Measurements from ENCODE around the gene CLCN6. TPM values are rescaled to one million over a fixed set of nuclear protein-coding genes. Genes with fewer than 3 reads are reported as not detected.

Gene CLCN6
- total and polyA plus RNA-seq, 2 of the 13 experiments (the other 11 are each of a cell fraction or from before 2014, with no cell fraction given): 14.9 to 19.3 TPM

GRCh38 chr1:11782127-11782708 lies 23.8 kb upstream of the CLCN6 start:
- Histone ChIP-seq H3K79me2 (ENCODE audit: insufficient read depth, low read length) (no peaks in the 10 kb centered on the region), H3K4me1 (ENCODE audit: insufficient read depth, low read length) (peaks cover 46% of the 10 kb centered on the region), H4K20me1 (ENCODE audit: insufficient read depth, low read length) (no peaks in the 10 kb centered on the region), H3K9me3 (ENCODE audit: low read length) (no peaks in the 10 kb centered on the region), H3K4me2 (ENCODE audit: low read depth, low read length) (no peak overlapping the region), H3K4me3 (replicated peaks in 1 of 3; ENCODE audit: insufficient read depth in 1 of 3, low read depth in 2 of 3, low read length in 3 of 3) (no peak overlapping the region), H3K36me3 (replicated peaks in 1 of 2; ENCODE audit: control insufficient read depth in 1 of 2, insufficient read depth in 2 of 2, low read length in 2 of 2) (no peaks in the 10 kb centered on the region), H3K27ac (ENCODE audit: extremely low read length, insufficient read depth, low read length) (no peak overlapping the region), H3K9ac (ENCODE audit: insufficient read depth, low read depth, low read length) (no peak overlapping the region), H3K27me3 (ENCODE audit: control insufficient read depth in 1 of 2, insufficient read depth in 2 of 2, low read length in 2 of 2) (peaks cover 1 to 8% of the 10 kb centered on the region in 2 experiments; a peak in 3 of 5 replicates), H2AFZ (ENCODE audit: low read length) (no peak overlapping the region)
- in situ Hi-C loops (cut with HindIII; ENCODE audit: extremely low pct_ligation_motif_present, low pct_unique_long_range_greater_than_20kb) (no loop called here), intact Hi-C loops (cut with micrococcal nuclease; ENCODE audit: unreplicated experiment) (no loop called here)
- ChIA-PET POLR2A (interaction anchor here (0.6 kb wide), 1 partner anchor 16 kb away, joined by 3 read pairs; no protein-coding TSS in a partner anchor), CTCF (ENCODE audit: low intra/inter-chr PET ratio, low total read pairs) (no interaction called here)
- no peak for FAIRE-seq
- WGBS (ENCODE audit: low lambda C conversion rate): 16% methylated on average over 5 of the region's 6 CpGs
- TF ChIP-seq STAT6 (CRISPR knock-in tag; IDR thresholded peaks at IDR 0.05; ENCODE audit: borderline replicate concordance) (no peak), ZNF512 (CRISPR knock-in tag; IDR thresholded peaks at IDR 0.05) (no peak), FOSL2 (CRISPR knock-in tag; IDR thresholded peaks at IDR 0.05) (no peak), CCDC6 (CRISPR knock-in tag; IDR thresholded peaks at IDR 0.05) (no peak), YEATS2 (CRISPR knock-in tag; IDR thresholded peaks at IDR 0.05; ENCODE audit: borderline replicate concordance) (no peak), ZBTB10 (CRISPR knock-in tag; IDR thresholded peaks at IDR 0.05; ENCODE audit: borderline replicate concordance) (no peak), MNT (IDR thresholded peaks at IDR 0.05) (no peak), DNMT1 (CRISPR knock-in tag; IDR thresholded peaks at IDR 0.05) (no peak), HOXA5 (CRISPR knock-in tag; IDR thresholded peaks at IDR 0.05) (no peak), BORCS8-MEF2B (CRISPR knock-in tag; IDR thresholded peaks at IDR 0.05) (no peak), PBX2 (CRISPR knock-in tag; IDR thresholded peaks at IDR 0.05) (no peak)
- ATAC-seq: no peak
- no peak for DNase-seq (ENCODE audit: low spot score)
- no TSS peak for BruUV-seq (replicated peaks)

All from HepG2 (cell line).